Neural progenitor cell (in vitro differentiated cells): ENCODE results near the gene THRB.

Experiments
- CTCF ChIP-seq: fragments of 200-600 bp; sonication (generic); IDR thresholded peaks from 2 replicates; pipeline ENCODE4 v1.5.1; 2017; ENCODE audit warnings: antibody characterized with exemption, mild to moderate bottlenecking
- EZH2 ChIP-seq: fragments of 200-600 bp; sonication (generic); IDR thresholded peaks from 2 replicates; pipeline ENCODE4 v1.6.1; 2017; ENCODE audit warnings: antibody characterized with exemption, mild to moderate bottlenecking, moderate library complexity
- EZH2phosphoT487 ChIP-seq: fragments of 200-600 bp; sonication (generic); IDR thresholded peaks from 2 replicates; pipeline ENCODE4 v1.6.1; 2017; ENCODE audit warnings: antibody characterized with exemption

GRCh38 chr3:24400015-24400414 is 94.6 kb downstream of the THRB start:
- TF ChIP-seq CTCF (no peak), EZH2 (no peak), EZH2phosphoT487 (no peak)
